SK-N-SH (cell line): Measurements from ENCODE around the gene ZNF214.

ENCODE experiments used
- EP300 ChIP-seq, 2 experiments: IDR thresholded peaks; 2 replicates each; pipeline versions ENCODE4 v1.4.0 to v1.6.1; 2012; ENCODE audit warnings: borderline replicate concordance in 1 of 2, low read depth in 1 of 2, low read length in 1 of 2
- EZH2phosphoT487 ChIP-seq: fragments of 200-600 bp; sonication (generic); IDR thresholded peaks from 2 replicates; pipeline ENCODE4 v1.6.1; 2017; ENCODE audit warnings: low read depth, mixed run types, mild to moderate bottlenecking, antibody characterized with exemption, moderate library complexity, borderline replicate concordance
- FOXJ3 ChIP-seq: sonication (generic); formaldehyde crosslinking; IDR thresholded peaks from 2 replicates; pipeline ENCODE4 v1.5.1; 2020; ENCODE audit warnings: mild to moderate bottlenecking, missing genetic modification reagents
- POLR2AphosphoS5 ChIP-seq: IDR thresholded peaks from 2 replicates; pipeline ENCODE4 v1.6.1; 2012; ENCODE audit warnings: low read depth, low read length
- REST ChIP-seq: IDR thresholded peaks from 2 replicates; pipeline ENCODE4 v1.6.1; 2012; ENCODE audit warnings: mild to moderate bottlenecking, low read depth, low read length, moderate library complexity
- TAF1 ChIP-seq: IDR thresholded peaks from 2 replicates; pipeline ENCODE4 v1.6.1; 2012; ENCODE audit warnings: low read depth, mild to moderate bottlenecking, low read length, moderate library complexity, borderline replicate concordance
- TEAD4 ChIP-seq: IDR thresholded peaks from 2 replicates; pipeline ENCODE4 v1.4.0; 2012; ENCODE audit warnings: mild to moderate bottlenecking, borderline replicate concordance; ENCODE audit not compliant: insufficient read depth
- TF ChIP-seq, protein P1 (sequence below): fragments of 200-600 bp; sonication (generic); IDR thresholded peaks from 2 replicates; pipeline ENCODE4 v1.6.1; 2017; ENCODE audit warnings: antibody characterized with exemption, mild to moderate bottlenecking, moderate library complexity
- TF ChIP-seq, protein P2 (sequence below): IDR thresholded peaks from 2 replicates; pipeline ENCODE4 v1.4.0; 2012; ENCODE audit warnings: low read depth

- TF ChIP-seq, protein P1, sequence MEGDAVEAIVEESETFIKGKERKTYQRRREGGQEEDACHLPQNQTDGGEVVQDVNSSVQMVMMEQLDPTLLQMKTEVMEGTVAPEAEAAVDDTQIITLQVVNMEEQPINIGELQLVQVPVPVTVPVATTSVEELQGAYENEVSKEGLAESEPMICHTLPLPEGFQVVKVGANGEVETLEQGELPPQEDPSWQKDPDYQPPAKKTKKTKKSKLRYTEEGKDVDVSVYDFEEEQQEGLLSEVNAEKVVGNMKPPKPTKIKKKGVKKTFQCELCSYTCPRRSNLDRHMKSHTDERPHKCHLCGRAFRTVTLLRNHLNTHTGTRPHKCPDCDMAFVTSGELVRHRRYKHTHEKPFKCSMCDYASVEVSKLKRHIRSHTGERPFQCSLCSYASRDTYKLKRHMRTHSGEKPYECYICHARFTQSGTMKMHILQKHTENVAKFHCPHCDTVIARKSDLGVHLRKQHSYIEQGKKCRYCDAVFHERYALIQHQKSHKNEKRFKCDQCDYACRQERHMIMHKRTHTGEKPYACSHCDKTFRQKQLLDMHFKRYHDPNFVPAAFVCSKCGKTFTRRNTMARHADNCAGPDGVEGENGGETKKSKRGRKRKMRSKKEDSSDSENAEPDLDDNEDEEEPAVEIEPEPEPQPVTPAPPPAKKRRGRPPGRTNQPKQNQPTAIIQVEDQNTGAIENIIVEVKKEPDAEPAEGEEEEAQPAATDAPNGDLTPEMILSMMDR = no peak
- TF ChIP-seq REST (no peak), POLR2AphosphoS5 (no peak), TAF1 (no peak), TEAD4 (no peak), EP300 (IDR thresholded peaks at IDR 0.05; ENCODE audit: borderline replicate concordance in 1 of 2, low read depth in 1 of 2, low read length in 1 of 2) (no peak), FOXJ3 (CRISPR knock-in tag) (no peak), EZH2phosphoT487 (no peak)
- TF ChIP-seq, protein P2, sequence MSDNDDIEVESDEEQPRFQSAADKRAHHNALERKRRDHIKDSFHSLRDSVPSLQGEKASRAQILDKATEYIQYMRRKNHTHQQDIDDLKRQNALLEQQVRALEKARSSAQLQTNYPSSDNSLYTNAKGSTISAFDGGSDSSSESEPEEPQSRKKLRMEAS = no peak
Measured at GRCh38 chr11:7057641-7058040, 37.5 kb upstream of the ZNF214 start.
